HFFc6 (cell line): ENCODE results near the gene PTPRN2. TPM values are rescaled to one million over a fixed set of nuclear protein-coding genes. Genes with fewer than 3 reads are reported as not detected.

Source experiments
- DNase-seq: peaks from one replicate; pipeline ENCODE4 v3.0.0-alpha.2; 2018
- H3K27ac Mint-ChIP-seq: 2 replicates; pipeline ENCODE4 v1.8.0; 2020; ENCODE audit warnings: mild to moderate bottlenecking, mixed read lengths
- H3K27me3 Mint-ChIP-seq: 2 replicates; pipeline ENCODE4 v1.8.0; 2021; ENCODE audit warnings: mild to moderate bottlenecking, moderate library complexity, mixed read lengths; ENCODE audit not compliant: insufficient read depth
- H3K36me3 Mint-ChIP-seq: 2 replicates; pipeline ENCODE4 v1.8.0; 2021; ENCODE audit warnings: low read depth, mixed read lengths
- H3K4me1 Mint-ChIP-seq: 2 replicates; pipeline ENCODE4 v1.8.0; 2020; ENCODE audit warnings: low read depth, mixed read lengths
- H3K4me3 Mint-ChIP-seq: 2 replicates; pipeline ENCODE4 v1.8.0; 2020; ENCODE audit warnings: mild to moderate bottlenecking, moderate library complexity, mixed read lengths
- H3K9me3 Mint-ChIP-seq: 2 replicates; pipeline ENCODE4 v1.8.0; 2020; ENCODE audit warnings: mild to moderate bottlenecking, mixed read lengths
- CTCF ChIP-seq: fragments of 200-600 bp; sonication (generic); IDR thresholded peaks from 2 replicates; pipeline ENCODE4 v1.5.0; 2021; ENCODE audit warnings: antibody characterized with exemption, mild to moderate bottlenecking
- total RNA-seq, 6 experiments: library from RNA; stranded (reverse); fragmentation: NEBNext Ultra II Directional; extraction: Animal tissue kit (Norgen Biotek cat#: 25700); gene quantifications; 2 replicates in 1 of 6; 3 replicates in 5 of 6; pipeline ENCODE4 v1.2.3, GENCODE V29; 2021

PTPRN2 gene
- total RNA-seq, 6 experiments from 2014 or later, result 0.05 to 0.27 (median 0.23) TPM

- Mint-ChIP-seq H3K4me1 (no peaks in the 10 kb centered on the region), H3K27ac (no peak overlapping the region), H3K27me3 (no peaks in the 10 kb centered on the region; the same call in none of the 2 replicates), H3K4me3 (no peak overlapping the region), H3K9me3 (peaks cover 61% of the 10 kb centered on the region), H3K36me3 (peaks cover 11% of the 10 kb centered on the region)
- no peak for TF ChIP-seq CTCF
- DNase-seq, result no peak
Measured at GRCh38 chr7:158366916-158367633, 220.5 kb downstream of the PTPRN2 start.

DNA sequence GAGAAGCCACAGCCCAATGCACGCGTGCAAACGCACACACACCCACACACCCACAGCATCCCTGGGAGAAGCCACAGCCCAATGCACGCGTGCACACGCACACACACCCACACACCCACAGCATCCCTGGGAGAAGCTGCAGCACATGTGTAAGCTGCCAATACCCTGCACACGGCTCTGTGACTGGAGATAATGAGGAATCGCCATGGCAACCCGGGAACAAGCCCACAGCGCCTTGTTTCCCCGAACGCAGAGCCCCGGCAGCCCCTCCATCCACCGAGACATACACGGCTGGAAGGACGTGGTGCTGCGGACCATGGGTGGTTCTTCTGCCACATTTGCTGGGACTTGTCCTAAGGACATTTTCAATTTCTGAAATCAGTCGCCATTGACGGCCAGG is 221.3 kb downstream of the PTPRN2 start:
- H3K9me3 Mint-ChIP-seq, result peaks cover 68% of the 10 kb centered on the region
- peaks cover 12% of the 10 kb centered on the region for H3K36me3 Mint-ChIP-seq
- no peak overlapping the region for H3K27ac Mint-ChIP-seq
- no peak for TF ChIP-seq CTCF
- H3K4me3 Mint-ChIP-seq, result no peak overlapping the region
- H3K27me3 Mint-ChIP-seq, result peaks cover 3% of the 10 kb centered on the region
- no peaks in the 10 kb centered on the region for H3K4me1 Mint-ChIP-seq
- no peak for DNase-seq

- Mint-ChIP-seq H3K4me3 (no peak overlapping the region), H3K36me3 (peaks cover 14% of the 10 kb centered on the region), H3K9me3 (peaks cover 71% of the 10 kb centered on the region), H3K27me3 (peaks cover 5% of the 10 kb centered on the region; the same call in 1 of the 2 replicates), H3K27ac (no peak overlapping the region), H3K4me1 (no peaks in the 10 kb centered on the region)
- DNase-seq, result no peak
- no peak for TF ChIP-seq CTCF
Measured at GRCh38 chr7:158365267-158365666, 222.4 kb downstream of the PTPRN2 start.

DNA sequence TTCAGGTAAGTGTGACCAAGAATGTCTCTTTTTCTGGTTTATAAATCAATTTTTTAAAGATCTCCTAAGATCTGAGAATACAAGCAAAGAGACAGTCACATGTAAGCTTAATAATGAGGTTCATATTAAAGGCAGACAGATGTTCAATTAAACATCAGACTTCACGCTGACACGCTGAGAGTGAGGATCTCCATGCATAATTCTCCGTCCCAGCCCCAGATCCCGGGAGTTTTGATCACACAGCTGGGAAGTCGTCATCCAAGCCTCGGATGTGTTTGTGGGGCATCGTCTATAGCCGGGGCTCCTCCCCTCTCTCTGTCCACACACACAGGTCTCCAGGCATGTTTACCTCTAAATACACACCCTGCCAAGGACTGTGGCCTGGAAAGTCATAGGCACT is 223.2 kb downstream of the PTPRN2 start:
- H3K4me3 Mint-ChIP-seq, result no peak overlapping the region
- DNase-seq, result no peak
- peaks cover 65% of the 10 kb centered on the region for H3K9me3 Mint-ChIP-seq
- peaks cover 5% of the 10 kb centered on the region; the same call in 1 of the 2 replicates for H3K27me3 Mint-ChIP-seq
- H3K4me1 Mint-ChIP-seq, result no peaks in the 10 kb centered on the region
- no peak for TF ChIP-seq CTCF
- no peak overlapping the region for H3K27ac Mint-ChIP-seq
- H3K36me3 Mint-ChIP-seq, result peaks cover 14% of the 10 kb centered on the region

DNA sequence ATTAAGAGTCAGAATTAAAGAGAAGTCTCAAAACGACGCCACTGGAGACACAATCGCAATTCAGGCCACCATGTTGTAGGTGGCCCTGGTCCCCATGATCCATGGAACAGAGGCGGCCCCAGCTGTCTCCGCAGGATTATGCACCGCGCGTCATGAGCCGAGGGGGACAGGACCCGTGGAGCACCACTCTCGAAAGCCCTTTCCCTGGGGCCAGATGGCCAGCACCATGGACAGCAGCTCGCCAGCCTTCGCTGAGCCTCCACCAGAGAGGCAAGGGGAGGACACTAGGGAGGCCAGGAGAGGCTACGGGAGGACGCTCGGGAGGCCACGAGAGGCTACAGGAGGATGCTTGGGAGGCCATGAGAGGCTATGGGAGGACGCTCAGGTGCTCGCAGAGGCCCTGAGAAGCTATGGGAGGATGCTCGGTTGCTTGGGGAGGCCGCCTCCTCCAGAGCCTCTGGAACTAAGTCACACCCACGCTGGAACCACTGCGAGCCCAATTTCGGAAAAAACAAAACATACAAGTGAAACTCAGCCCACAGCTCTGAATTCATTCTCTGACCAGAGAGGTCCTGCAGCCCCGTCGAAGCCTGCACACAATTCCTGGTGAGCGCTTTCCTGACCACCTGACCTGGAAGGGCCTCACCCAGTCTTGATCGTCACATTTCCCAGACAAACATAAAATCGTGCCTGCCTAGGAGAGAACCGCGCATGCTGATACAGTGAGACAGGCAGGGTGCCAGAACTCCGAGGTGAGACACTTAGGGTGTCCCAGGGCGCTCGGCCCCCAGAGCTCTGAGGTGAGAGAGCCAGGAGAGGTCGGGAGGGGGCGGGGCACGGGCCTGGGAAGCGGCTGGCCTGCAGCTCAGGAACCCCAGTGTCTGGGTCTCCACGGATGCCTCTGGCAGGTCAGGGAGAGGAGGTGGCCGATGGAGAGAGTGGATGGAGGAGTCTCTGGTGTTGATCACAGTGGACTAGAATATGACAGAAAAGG is 224.4 kb downstream of the PTPRN2 start:
- no peak overlapping the region for H3K27ac Mint-ChIP-seq
- no peak for DNase-seq
- H3K4me1 Mint-ChIP-seq, result no peaks in the 10 kb centered on the region
- peaks cover 14% of the 10 kb centered on the region for H3K36me3 Mint-ChIP-seq
- H3K4me3 Mint-ChIP-seq, result no peak overlapping the region
- peaks cover 5% of the 10 kb centered on the region; the same call in 1 of the 2 replicates for H3K27me3 Mint-ChIP-seq
- no peak for TF ChIP-seq CTCF
- peaks cover 72% of the 10 kb centered on the region for H3K9me3 Mint-ChIP-seq
